MV-4-11 (cell line): ENCODE measurements around the gene HMGCR.

Source experiments
- DNase-seq: peaks from one replicate; lab custom pipeline; 2025; lab: John Stamatoyannopoulos, UW

HMGCR gene

DNA sequence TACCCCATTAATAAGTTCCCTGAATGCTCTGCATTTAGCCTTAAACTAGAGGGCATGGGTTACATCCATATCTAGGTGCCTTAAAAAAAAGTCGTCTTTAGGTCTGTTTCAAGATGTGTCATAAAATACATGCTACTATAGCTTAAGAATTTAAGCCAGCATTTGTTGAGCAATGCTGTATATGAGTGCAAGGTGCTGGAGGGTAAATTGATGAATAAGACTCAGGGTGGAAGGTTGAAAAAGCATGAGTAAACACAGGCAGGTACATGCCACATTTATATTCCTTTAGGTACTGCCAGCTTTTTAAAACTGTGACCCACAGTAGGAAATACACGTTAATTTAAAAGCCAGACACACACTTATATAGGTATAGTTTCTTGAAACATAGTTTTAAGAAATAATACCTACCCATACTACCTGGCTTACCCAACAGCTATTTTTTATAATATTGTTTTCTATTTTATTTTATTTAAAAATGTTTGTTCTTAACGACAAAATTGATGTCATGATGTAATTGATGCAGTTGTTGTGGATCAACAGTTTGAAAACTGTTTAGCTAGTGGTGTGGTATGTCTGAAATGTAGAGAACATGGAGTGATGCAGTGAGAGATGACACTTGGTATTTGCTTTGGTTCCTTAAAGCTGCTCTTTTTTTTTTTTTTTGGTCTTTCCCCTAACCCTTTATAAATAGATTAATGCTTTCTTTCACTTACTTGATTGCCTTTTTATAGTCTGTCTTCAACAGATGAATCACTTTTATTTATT, 3.9 kb downstream of the HMGCR start:
- no peak for DNase-seq

DNA sequence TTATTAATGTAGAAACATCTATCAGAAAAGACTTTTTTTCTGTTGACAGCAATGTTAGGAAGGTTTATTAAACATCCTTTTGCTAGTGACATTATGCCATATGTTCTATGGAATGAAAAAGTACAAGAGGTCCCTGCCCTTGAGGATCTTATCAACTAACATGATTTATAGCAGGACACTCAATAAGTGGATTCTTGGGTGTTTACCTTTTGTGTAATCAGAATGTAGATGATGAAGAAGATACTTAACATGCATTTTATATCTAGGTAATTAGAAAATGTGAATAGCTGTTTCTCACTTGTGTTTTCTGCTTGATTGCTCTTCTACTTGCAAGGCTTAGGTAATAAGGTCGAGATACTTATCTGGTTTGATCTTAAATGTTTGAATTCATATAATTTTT, 4.9 kb downstream of the HMGCR start:
- no peak for DNase-seq

GRCh38 chr5:75342836-75343235, 5.8 kb downstream of the HMGCR start:
- no peak for DNase-seq

DNA sequence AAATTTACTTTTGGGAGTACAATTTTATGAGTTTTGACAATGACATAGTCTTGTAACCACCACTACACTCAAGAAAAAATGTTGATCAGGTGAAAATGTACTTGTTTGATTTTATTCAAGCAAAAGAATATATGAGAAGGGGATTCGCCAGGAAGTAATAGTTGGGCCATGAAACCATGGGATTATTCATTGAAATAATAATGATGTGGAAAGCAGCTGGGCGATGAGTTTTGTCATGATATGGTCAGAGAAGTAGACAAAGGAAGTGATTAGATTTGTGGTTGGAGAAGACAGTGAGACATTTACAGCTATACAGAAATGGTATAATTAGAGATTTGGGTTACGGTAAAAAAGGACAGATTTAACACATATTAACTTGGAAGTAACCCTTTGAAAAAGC, 11.2 kb downstream of the HMGCR start:
- DNase-seq, result no peak

GRCh38 chr5:75349663-75350062, 12.6 kb downstream of the HMGCR start:
- DNase-seq, result no peak

DNA sequence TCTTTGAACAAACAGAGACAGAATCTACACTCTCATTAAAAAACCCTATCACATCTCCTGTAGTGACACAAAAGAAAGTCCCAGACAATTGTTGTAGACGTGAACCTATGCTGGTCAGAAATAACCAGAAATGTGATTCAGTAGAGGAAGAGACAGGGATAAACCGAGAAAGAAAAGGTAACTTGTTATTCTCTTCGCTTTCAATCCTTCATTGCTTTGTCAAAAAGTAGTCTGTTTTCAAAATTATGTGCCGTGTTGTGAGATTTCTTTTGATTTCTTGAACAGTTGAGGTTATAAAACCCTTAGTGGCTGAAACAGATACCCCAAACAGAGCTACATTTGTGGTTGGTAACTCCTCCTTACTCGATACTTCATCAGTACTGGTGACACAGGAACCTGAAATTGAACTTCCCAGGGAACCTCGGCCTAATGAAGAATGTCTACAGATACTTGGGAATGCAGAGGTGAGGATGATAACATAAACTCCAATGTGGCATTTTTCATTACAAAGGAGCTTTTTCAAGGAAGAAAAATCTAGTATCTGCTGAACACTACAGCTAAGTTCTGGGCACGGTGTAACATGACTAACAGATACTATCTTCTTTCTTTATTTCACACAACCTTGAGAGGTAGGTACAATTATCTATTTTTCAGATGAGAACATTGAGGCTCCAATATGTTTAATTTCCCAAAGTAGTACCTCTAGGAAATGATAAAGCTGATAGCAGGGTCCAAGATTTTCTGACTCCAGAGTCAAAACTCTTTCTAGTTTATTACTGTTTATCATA, 14.3 kb downstream of the HMGCR start:
- DNase-seq, result no peak

DNA sequence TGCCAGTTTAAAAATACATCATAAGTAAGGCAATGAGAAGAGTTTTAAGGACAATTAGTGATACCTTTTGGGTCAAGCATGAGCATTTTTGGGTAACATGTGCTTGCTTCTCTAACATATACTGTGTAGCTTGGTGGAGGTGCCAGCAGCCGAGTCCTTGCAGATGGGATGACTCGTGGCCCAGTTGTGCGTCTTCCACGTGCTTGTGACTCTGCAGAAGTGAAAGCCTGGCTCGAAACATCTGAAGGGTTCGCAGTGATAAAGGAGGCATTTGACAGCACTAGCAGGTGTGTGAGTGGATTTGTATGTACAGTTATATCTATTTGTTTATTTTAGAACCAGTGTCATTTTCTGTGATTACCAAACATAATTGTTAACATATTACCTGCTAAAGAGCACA, 18.2 kb downstream of the HMGCR start:
- DNase-seq, result no peak

DNA sequence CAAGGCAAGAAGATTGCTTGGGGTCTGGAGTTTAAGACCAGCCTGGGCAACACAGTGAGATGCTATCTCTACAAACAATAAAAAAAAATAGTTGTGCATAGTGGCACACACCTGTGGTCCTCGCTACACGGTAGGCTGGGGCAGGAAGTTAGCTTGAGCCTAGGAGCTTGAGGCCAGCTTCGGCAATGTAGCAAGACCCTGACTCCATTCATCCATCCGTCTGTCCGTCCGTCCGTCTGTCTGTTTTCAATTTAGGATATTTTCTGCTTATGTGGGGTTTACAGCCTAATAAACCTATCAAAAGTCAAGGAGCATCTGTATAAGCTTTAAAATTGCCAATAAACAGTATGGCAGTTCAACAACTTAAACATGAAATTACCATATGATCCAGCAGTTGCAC, 19.7 kb downstream of the HMGCR start:
- DNase-seq, result no peak

DNA sequence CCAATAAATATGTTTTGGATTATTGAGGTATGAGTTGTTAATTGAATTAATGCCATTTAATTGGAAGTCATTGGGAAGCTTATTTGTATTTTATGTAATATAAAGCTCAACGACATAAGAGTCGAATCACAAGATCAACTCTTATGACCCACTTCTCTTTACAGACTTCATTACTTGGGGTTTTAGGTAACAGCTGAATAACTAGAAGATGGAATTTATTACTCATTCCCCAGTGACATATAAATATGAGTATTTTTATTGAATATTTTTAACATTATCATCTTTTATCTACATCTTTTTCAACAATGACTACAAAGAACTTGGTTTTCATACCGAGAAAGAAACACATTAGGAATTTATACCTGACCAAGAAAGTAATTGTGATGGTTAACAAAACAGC, 21.1 kb downstream of the HMGCR start:
- DNase-seq, result no peak

DNA sequence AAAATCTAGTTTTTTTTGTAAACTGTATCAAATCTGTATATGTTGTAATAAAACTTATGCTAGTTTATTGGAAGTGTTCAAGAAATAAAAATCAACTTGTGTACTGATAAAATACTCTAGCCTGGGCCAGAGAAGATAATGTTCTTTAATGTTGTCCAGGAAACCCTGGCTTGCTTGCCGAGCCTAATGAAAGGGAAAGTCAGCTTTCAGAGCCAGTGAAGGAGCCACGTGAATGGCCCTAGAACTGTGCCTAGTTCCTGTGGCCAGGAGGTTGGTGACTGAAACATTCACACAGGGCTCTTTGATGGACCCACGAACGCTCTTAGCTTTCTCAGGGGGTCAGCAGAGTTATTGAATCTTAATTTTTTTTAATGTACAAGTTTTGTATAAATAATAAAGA, 24.3 kb downstream of the HMGCR start:
- no peak for DNase-seq

DNA sequence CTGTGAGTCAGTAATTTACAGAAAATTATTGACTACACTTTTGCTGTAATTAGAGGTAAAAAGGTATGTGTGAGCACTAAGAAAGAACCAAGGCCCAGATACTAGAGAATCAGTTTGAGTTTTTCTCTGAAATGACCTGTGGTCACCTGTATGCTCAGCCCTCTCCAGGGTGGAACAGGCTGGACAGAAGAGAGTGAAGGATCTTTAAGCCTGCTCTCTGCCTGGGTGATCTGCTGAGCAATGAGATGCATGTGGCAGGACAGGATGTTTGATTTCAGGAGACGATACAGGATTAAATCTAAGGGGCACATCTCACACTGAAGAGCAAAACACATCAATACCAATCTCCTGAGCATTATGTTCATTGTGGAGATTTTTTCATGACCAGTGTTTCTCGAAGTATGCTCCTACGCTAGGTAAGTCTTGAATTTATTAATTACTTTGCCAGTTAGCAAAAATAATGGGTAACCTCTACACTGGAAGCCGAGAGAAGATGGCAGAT, 25.5 kb downstream of the HMGCR start:
- DNase-seq, result no peak

- no peak for DNase-seq
These were observed 26.1 kb downstream of the HMGCR start for GRCh38 chr5:75363111-75363510.

DNA sequence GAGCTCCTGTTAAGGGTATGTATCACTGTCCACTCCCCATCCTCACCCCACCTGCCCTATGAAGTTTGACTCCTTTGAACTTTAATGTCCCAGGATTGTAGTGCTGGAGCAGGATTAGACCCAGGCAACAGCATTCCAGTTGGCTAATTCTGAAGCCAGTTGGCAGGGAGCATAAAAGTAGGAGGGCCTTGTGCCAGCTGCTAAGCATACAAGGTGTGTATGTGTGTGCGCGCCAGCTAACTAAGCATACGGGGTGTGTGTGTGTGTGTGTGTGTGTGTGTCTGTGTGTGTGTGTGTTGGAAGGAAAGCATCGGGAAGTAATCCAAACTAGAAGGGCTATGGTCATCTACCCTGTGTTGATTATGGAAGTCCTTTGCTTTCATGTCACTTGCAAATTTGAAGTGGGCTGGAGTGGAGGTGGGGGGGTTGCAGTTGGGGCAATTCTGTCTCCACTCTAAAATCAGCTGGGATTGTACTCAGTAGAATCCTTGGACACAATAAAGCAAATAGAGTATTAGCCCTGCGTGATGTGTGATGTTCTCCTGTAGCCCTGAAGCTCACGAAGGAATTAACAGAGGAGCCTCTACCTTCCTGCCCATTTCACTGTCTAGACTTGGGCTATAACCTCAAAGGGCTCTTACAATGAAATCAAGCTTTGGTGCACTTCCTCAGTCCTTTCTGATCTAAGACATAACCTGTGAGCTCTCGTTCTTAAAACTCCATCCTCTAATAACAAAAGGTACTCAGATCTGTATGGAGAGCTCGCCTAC, 26.9 kb downstream of the HMGCR start:
- DNase-seq, result no peak

DNA sequence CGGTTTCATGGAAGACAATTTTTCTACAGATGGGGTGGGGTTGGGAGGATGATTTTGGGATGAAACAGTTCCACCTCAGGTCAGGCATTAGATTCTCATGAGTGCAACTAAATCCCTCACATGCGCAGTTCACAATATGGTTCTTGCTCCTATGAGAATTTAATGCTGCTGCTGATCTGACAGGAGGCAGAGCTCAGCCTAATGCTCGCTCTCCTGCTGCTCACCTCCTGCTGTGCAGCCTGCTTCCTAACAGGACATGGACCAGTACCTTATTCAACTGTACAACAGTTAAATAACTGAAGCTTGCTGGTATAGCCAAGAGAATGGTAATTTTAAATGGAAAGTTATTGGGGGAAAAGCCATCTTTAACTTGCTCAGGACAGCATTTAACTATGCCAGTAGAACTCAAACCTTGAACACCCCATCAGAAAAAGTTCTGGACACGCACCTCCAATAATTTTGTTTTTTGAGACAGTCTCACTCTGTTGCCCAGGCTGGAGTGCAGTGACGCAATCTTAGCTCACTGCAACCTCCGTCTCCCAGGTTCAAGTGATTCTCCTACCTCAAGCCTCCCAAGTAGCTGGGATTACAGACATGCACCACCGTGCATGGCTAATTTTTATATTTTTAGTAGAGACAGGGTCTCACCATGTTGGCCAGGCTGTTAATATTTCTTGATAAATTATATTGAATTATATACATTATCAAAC, 27.7 kb downstream of the HMGCR start:
- DNase-seq, result no peak

DNA sequence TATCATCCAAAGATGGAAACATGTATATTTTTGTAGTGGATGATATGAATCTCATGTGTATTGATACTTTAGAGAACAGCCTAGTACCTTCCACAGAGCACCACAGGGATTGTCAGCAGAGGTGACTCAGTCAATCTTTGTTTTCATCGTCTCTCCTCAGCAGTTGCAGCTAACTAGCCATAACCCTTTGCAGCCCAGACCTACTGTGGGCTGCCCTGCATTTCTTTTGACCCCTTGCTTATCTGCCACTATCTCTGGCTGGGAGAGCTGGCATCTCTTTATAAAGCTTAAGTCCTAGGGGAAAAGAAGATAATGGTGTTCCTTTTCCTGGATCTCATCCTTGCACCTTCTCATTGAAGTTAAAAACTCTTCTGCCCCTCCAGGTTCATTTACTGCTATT, 28.7 kb downstream of the HMGCR start:
- DNase-seq, result no peak

DNA sequence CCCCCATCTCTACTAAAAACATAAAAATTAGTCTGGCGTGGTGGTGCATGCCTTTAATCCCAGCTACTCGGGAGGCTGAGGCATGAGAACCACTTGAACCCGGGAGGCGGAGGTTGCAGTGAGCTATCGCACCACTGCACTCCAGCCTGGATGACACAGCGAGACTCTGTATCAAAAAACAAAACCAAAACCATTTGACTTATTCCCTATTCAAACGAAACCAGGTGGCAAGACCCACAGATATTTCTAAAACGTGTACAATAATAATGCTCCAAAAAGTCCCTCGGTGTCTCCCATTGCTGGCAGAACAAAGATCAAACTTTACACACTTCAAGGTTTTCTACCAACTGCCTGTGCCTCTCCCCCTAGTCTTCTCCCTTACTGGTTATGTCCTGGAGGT, 29.8 kb downstream of the HMGCR start:
- no peak for DNase-seq

GRCh38 chr5:75367401-75367800, 30.4 kb downstream of the HMGCR start:
- no peak for DNase-seq

GRCh38 chr5:75368391-75368790, 31.4 kb downstream of the HMGCR start:
- DNase-seq, result no peak

DNA sequence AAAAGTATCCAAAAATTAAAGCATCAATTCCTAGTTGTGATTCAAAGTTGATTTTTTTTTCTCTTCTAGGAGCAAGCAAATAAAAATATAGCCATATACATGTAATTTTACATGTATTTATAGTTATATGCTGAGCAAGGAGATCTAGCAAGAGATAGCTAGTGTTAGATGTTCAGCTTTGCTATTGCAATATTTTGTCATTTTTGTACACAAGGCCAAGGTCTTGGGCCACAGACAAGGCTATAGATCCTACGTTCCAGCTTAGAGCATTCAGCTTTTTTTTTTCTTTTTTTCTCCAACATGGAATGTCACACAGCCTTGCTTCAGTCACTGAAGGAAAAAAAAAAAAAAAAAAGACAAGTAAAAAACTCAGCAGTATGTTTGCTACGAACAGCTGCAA, 36.8 kb downstream of the HMGCR start:
- no peak for DNase-seq

DNA sequence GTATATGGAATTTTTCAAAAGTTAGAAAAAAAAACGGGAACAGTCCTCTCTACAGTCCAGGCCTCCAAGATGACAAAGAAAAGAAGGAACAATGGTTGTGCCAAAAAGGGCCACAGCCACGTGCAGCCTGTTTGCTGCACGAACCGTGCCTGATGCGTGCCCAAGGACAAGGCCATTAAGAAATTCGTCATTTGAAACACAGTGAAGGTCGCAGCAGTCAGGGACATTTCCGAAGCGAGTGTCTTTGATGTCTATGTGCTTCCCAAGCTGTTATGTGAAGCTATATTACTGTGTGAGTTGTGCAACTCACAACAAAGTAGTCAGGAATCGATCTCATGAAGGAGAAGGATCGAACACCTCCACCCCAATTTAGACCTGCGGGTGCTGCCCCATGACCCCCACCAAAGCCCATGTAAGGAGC, 37.4 kb downstream of the HMGCR start:
- DNase-seq, result no peak

DNA sequence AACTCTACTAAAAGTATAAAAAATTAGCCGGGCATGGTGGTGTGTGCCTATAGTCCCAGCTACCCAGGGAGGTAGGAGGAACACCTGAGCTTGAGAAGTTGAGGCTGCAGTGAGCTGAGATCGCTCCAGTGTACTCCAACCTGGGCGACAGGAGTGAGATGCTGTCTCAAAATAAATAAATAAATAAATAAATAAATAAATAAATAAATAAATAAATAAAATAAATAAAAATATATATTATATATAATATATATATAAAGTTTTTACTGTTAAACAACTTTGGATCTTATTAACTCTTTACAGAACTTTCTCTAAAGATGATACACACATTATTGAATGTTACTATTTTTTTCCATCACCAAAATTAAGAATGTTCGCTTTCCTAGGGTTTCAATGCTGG, 38.4 kb downstream of the HMGCR start:
- no peak for DNase-seq

DNA sequence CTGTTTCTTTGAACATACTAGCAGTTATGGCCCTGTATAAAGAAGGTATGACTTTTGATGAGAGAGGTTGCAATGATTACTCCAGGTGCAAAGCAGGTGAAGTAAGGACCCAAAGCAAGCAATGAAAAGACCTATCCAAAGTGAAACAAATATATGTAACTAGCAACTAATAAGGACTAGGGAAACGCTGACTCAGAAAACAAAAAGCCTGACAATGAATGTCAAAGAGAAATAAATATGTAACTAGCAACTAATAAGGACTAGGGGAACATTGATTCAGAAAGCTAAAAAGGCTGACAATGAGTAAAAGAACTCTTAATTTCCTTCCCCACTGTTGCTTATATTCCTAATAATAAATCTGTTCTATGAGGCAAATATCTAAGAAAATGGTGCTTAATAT, 43.1 kb downstream of the HMGCR start:
- no peak for DNase-seq
